Epithelial cell of proximal tubule (primary cell): ENCODE measurements around the gene CASP9. TPM values are rescaled to one million over a fixed set of nuclear protein-coding genes. Genes with fewer than 3 reads are reported as not detected.

ENCODE experiments used
- DNase-seq: peaks from one replicate; pipeline ENCODE4 v3.0.0-alpha.2; 2011; ENCODE audit warnings: low read depth
- H3K4me3 ChIP-seq: 2 replicates; pipeline ENCODE4 v1.5.1; 2011; ENCODE audit warnings: low read depth, mild to moderate bottlenecking, low read length
- total RNA-seq: library from RNA; depleted of rRNA; stranded (reverse); fragments of >200 nt; gene quantifications from 2 replicates; pipeline ENCODE4 v1.2.3, GENCODE V29; 2015
- TF ChIP-seq, protein P1 (sequence below): conservative IDR thresholded peaks from 2 replicates; pipeline ENCODE4 v1.5.1; 2012; ENCODE audit warnings: low read depth, mild to moderate bottlenecking, low read length

The CASP9 gene
- total RNA-seq, 1 donor from 2014 or later: 24.2 TPM

DNA sequence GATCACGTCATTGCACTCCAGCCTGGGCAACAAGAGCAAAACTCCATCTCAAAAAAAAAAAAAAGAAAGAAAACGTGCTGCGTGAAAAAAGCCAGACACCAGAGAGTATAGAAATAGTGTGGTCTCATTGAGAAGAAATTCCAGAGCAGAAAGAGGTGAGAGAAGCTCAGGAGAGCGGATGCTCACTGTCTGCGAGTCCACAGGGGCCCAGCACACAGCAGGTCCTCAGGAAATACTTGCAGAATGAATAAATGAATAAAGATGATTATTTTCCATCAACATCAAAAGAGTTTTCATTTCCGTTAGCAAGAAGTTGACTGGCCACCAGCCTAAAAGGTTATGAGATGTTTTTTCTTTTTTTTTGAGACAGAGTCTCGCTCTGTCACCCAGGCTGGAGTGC lies 14.4 kb downstream of the CASP9 start:
- no peak overlapping the region for H3K4me3 ChIP-seq
- no peak for DNase-seq
- TF ChIP-seq, protein P1, sequence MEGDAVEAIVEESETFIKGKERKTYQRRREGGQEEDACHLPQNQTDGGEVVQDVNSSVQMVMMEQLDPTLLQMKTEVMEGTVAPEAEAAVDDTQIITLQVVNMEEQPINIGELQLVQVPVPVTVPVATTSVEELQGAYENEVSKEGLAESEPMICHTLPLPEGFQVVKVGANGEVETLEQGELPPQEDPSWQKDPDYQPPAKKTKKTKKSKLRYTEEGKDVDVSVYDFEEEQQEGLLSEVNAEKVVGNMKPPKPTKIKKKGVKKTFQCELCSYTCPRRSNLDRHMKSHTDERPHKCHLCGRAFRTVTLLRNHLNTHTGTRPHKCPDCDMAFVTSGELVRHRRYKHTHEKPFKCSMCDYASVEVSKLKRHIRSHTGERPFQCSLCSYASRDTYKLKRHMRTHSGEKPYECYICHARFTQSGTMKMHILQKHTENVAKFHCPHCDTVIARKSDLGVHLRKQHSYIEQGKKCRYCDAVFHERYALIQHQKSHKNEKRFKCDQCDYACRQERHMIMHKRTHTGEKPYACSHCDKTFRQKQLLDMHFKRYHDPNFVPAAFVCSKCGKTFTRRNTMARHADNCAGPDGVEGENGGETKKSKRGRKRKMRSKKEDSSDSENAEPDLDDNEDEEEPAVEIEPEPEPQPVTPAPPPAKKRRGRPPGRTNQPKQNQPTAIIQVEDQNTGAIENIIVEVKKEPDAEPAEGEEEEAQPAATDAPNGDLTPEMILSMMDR: no peak

DNA sequence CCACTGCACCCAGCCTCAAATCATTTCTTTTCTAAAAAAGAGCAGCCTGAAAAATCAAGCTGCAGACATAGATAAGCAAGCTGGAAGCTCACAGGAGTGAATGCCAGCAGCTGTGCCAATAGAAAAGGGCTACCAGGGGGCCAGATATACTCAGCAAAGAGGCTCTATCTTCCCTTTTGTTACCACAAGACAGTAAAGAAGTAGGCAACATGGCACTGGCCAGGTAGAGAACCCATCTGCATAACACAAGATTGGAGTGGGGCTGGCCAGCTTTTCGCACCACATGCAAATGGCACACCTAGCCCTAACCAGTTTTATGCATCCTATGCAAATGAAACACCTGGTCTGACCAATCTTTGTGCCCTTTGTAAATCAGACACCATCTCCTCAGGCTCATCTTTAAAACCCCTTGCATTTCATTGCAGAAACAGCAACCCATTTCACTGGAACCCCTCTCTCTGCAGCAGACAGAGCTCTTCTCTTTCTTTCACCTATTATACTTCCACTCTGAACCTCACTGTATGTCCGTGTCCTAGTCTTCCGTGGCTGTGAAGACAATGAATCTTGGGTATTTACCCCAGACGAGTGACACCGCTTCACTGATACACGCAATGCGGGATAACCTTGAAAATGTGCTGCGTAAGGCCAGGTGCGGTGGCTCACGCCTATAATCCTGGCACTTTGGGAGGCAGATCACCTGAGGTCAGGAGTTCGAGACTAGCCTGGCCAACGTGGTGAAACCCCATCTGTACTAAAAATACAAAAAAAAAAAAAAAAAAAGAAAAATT lies 15.1 kb downstream of the CASP9 start:
- no peak for DNase-seq
- H3K4me3 ChIP-seq: no peak overlapping the region
- TF ChIP-seq, protein P1: no peak

DNA sequence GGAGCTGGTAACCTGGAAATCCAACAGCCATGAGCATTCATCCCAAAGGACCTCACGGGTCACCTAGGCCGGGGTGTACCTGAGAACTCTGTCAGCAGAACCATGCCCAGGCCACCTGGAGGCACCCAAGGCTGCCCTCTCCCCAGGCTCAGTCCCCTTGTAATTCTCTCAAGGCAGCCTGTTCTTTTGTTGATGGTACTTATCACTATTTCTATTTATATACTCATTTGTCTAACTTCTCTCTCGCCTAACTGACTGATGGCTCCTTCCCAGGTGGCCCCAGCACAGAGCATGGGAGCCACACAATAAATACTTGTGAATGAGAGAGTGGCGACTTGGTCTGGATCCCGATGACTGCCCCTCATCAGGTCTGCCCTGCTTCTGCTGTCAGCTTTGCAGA lies 16.7 kb downstream of the CASP9 start:
- no peak for DNase-seq
- no peak overlapping the region for H3K4me3 ChIP-seq
- TF ChIP-seq, protein P1: no peak

DNA sequence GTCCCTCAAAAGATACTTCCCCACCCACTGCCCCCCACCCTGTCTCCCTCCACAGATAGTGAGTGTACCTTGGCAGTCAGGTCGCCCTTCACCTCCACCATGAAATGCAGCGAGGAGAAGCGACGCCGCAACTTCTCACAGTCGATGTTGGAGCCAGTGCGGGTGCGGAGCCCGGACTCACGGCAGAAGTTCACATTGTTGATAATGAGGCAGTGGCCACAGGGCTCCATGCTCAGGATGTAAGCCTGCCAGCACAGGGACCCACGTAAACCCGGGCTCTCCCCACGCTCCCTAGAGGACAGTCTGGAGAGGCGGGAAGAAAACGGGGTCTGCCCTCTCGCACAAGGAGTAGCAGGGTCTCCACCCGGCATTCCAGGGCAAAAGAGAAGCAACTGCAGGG lies 17.2 kb downstream of the CASP9 start:
- DNase-seq: no peak
- H3K4me3 ChIP-seq: no peak overlapping the region
- TF ChIP-seq, protein P1: no peak

DNA sequence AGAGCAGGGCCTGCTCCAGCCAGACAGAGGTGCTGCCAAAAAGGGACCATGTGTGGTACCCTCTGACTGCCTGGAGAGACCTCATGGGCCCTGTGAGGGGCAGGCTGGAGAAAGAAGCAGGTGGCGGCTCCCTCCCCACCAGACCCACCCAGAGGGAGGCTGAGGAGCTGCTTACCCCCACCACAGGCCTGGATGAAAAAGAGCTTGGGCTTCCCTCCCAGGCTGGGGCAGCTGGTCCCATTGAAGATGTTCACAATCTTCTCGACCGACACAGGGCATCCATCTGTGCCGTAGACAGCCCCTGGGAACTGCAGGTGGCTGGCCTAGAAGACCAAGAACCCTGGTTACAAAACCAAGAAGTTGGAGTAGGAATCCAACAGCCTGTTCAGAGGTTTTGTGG lies 19.6 kb downstream of the CASP9 start:
- DNase-seq: no peak
- TF ChIP-seq, protein P1: no peak
- no peak overlapping the region for H3K4me3 ChIP-seq

DNA sequence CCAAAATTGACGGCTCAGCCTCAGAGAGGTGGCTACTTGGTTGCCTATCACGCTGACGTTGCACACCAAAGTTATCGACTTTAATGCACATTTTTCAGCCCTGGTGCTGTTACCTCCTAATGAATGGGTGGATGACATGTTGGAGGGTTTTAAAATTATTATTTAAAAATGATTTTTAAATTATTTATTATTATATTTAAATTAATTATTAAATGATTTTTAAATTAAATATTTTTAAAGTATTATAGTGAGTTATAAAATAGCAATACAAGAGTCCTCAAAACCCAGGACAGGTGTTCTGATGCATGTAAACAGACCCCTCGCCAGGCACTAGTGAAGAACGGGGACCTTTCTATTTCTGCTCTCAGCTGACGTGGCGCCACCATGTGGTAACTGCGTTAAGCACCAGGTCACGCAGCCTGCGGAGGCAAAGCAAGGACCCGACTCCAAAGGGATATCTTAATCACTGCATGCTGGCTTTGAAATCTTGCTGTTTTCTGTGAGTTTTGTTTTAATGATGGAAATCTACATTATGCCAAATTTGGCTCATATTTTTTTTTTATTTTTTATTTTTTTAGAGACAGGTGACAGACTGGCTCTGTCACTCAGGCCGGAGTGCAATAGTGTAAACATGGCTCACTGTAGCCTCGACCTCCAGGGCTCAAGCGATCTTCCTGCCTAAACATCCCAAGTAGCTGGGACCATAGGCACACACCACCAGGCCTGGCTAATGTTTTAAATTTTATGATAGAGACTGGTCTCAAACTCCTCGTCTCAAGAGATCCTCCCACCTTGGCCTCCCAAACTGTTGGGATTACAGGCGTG lies 22.6 kb downstream of the CASP9 start:
- H3K4me3 ChIP-seq: no peak overlapping the region
- TF ChIP-seq, protein P1: peak; percentile 87
- DNase-seq: no peak
